Stimulated activated CD8-positive, alpha-beta memory T cell treated with anti-CD3 and anti-CD28 coated beads, Interleukin-7, amount 100 ng/mL, for 1 hour (primary cell): ENCODE results near the gene TEX51.

Experiments used
- DNase-seq, 2 donors: peaks; one replicate each; pipeline ENCODE4 v3.0.0-alpha.2; 2020; ENCODE audit warnings: low read depth in 2 of 2

Gene TEX51

DNA sequence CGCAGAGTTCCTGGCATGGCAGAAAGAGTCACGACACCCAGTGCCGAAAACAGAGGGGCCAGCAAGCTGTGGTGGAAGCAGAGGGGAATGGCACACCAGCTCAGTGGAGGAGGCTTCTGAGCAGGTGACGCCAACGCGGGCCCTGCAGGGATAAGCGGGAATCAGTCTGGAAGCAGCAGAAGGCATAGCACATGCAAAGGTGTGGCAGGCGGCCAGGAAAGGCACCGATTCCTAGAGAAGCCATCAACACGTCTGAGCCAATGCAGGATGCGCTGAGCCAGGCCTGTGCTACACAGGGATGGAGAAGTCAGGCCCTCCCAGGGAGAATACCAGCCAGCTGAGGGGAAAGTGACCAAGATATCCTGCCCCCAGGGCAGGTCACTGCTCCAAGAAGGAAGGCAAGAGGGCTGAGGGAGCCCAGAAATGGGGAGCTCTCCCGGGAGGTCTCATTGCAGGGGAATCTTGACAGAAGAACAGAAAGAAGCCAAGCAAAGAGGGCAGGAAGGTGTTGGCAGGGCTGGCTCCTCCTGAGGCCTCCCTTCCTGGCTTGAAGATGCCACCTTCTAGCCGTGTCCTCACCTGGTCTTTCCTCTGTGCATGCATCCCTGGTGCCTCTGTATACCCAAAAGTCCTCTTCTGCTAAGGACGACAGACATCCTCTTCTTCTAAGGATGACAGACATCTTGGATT is 16.3 kb downstream of the TEX51 start:
- DNase-seq, result no peak

- no peak for DNase-seq
These were observed 17.2 kb downstream of the TEX51 start for GRCh38 chr2:126915903-126916302.

DNA sequence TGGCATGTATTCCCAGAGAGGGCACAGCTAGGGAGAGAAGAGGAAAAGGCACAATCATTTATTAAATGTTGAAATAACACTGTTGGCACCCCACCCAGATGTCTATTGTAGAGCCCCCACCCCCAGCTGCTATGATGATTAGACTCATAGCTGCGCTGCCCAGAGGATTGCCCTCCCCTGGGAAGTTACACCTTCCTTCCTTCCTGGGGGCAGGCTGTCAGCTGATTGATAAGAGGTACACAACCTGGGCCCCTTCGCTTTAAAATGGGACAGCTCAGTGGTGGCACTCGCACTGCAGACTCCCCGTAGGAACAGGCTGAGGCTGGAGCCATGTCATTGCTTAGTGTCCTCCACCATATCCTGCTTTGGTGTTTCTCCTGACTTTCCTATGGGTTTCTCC is 18.1 kb downstream of the TEX51 start:
- DNase-seq, result no peak

DNA sequence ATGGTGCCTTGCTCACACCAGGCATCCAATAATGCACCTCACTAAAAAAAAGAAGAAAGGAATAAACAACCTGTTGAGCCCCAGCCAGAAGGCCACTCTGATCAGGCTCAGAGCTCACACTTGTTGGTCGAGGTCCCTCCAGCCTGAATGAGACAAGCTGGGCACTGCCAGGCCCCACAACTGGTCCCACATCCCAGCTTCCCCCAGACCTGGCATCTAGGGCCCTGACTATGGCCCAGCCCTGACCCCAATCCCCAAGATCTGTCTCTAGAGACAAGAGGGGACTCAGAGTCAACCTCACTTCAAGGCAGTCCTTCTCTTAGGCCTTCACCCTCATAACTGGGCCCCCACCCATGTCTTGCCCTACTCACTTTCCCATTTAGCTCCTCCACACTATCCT is 22.4 kb downstream of the TEX51 start:
- no peak for DNase-seq

DNA sequence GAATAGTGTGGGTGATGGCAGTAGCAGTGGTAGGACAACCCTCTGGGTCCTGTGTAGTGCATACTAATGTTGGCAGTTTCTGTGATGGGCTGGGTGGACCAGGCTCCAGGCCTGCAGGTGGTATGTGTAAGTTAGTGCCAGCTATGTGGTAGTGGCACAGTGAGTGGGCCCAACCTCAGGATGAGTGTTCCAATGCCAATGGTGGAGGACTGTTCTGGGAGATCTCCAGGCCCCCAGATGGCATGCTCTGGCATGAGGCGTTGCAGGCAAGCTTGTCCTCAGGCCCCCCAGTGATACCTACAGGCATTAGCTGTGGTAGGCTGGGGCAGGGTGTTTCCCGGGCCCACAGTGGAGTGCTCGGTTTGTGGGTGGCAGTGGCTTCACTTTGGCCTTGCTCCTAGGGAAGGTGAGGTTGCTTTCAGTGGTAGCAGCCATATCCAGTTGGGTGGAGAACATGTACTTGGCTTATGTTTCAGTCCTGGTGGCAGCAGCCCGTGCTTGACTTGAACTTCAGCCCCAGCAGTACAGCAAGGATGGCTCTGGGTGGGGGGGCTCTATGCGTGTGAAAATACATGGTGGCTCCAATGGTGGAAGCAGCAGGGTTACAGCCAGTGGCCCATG is 32.4 kb downstream of the TEX51 start:
- DNase-seq, result no peak

DNA sequence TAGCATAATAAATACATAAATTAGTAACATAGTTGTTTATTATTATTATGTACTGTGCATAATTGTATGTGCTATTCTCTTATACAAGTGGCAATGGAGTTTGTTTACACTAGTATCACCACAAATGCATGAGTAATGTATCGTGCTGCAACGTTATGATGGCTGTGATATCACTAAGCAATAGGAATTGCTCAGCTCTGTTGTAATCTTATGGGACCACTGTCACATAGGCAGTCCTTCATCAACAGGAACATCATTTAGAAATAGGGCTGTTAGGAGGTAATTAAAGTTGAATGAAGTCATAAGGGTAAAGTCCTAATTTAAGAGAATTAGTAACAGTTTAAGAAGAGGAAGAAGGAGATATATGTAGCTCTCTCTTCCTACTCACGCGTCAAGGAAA is 33.8 kb downstream of the TEX51 start:
- DNase-seq, result no peak

DNA sequence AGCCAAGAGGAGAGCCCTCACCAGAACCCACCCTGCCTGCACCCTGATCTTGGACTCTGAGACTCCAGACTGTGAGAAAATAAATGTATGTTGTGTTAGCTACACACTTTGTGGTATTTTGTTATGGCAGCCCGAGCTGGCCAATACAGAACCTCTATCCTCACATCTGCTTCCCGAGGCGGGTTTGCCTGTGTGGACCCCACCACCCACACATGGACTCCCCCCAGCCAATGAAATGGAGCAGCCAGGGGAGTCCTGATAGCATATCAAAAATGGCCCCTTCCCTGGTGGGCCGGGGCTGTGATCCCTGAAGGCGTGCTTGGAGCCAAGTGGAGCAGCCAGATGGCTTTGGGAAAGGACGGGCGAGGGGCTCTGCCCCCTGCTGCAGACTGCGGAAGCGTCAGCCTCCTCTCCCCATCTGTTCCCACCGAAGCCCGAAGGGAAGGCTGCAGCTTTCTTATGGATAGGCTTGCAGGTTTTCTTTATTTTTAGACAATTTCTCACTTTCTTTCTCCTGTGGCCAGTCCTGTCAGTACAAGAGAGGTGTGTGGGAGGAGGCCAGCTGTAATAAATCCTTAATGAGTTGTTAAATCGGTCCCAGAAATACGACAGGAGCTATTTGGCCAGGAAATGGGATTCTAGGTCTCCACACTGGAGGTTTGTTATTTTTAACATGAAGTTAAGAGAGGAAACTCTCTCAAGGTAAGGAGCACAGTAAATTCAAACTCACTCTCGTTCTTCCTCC is 34.4 kb downstream of the TEX51 start:
- no peak for DNase-seq

DNA sequence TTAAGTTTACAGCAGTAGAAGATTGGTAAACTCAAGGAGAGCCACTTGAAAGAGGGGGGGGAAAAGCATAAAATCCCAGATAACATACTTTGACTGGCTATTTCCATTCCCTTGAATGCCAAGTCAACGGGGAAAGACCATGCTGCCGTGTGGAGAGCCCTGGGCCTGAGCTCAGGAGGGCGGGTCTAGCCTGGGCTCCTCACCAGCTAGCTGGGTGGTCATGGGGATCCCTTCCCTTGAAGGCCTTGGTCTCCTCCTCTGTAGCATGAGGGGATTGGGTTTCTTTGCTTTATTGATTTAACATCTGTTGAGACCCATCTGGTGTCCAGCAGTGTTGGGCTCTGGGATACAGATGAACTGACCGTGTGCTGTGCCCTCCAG is 35.0 kb downstream of the TEX51 start:
- DNase-seq, result no peak

- DNase-seq, result no peak
These were observed 36.1 kb downstream of the TEX51 start for GRCh38 chr2:126934809-126935208.

DNA sequence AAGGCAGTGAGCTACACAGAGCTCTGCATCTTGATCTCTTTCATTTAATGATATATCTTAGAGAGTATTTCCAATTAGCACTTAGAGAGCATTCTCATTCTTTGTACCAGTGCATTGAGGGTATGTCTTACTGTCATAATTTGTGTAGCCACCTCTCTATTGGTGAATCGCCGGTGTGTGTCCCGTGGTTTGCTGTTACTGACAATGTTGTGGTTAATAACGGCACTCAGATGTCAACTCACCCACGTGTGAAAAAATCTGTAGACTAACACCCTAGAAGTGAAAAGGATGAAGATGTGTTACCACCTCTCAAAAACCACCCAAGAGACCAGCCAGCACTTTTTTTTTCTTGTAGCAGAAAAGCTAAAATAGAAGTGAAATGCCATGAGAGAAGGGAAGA is 37.1 kb downstream of the TEX51 start:
- no peak for DNase-seq

GRCh38 chr2:126936219-126936723 is 37.6 kb downstream of the TEX51 start:
- DNase-seq, result no peak

DNA sequence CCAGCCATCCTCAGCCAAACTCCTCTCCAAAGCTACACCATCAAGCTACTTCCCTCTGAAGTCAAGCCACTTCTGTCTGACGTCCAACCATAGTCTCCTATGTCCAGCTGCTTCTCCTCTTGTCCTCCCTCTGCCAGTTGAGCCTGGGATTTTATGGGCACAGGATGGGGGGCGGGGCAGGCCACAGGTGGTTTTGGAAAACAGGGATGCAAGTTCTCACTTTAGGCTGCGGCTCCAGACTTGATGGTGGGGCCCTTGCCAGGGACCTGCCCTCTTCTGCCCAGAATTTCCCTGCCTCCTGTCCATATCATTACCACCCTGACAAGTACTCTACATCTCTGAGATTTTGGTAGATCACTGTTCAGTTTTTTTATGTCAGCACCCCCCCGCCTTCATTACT is 41.6 kb downstream of the TEX51 start:
- no peak for DNase-seq

GRCh38 chr2:126942427-126943203 is 43.9 kb downstream of the TEX51 start:
- DNase-seq, result no peak

GRCh38 chr2:126943612-126944348 is 45.1 kb downstream of the TEX51 start:
- no peak for DNase-seq

- DNase-seq, result no peak
These were observed 46.4 kb downstream of the TEX51 start for GRCh38 chr2:126945118-126945517.

DNA sequence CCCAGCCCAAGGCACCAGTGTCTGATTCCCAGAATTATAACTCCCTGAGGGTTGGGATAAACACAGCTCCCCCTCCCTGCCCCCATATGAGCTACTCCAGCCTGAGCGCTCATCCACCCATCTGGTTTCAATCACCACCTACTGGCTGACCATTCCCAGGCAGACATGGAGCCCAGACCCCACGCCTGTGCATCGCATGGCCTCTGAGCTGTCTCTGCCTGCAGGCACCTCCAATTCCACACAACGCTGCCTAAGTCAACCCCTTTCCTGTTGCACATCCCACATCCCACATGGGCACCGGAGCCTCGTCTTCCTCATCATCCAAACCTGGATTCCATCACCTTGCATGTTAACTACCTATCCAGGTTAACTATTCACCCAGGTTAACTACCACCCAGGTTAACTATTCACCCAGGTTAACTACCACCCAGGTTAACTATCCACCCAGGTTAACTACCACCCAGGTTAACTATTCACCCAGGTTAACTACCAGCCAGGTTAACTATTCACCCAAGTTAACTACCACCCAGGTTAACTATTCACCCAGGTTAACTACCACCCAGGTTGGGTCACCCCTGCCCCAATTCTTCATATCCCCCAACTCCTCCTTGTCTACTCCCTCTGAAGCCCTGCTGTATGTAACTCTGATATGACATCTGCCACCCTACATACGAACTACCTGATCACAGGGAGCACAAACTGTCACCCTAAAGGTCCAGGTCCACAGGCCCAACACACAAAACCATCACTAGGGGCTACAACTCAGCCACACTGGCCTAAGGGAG is 47.8 kb downstream of the TEX51 start:
- DNase-seq, result no peak

- no peak for DNase-seq
These were observed 48.4 kb downstream of the TEX51 start for GRCh38 chr2:126947103-126947429.

DNA sequence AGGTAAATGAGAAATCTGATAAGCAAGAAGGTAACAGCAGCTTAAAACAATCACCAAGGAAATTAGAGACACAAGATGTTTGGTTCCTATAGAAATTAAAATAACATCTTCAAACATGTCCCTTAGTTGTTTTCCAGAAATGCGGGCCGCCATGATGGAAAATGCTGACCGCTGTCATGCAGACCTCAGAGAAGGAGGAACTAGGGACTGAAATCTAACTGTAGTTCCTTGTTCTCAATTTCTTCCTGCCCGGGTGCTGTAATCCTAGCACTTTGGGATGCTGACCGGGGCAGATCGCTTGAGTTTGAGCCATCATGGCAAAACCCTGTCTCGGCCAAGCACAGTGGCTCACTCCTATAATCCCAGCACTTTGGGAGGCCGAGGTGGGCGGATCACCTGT is 51.1 kb downstream of the TEX51 start:
- no peak for DNase-seq

DNA sequence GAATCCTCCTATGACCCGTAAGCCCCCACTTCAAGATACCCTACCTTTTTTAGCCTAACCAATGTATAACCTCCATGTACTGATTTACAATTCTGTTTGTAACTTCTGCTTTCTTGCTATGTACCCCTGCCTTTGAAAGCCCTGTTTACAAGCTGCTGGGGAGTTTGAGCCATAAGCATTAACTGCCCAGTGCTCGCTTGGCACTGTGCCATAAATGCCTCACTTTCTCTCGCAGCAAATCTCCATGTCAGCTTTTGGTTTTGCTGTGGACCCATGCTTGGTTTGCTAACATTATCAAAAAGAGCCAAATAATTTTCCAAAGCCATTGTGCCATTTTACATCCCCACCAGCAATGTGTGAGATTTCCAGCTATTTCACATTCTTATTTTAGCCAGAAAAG is 51.8 kb downstream of the TEX51 start:
- DNase-seq, result no peak
